Calu3 (cell line): ENCODE measurements around the gene DNAH9. TPM values are rescaled to one million over a fixed set of nuclear protein-coding genes. Genes with fewer than 3 reads are reported as not detected.

Experiments
- BruUV-seq: library from RNA; stranded (reverse); fragments of 400-500 nt; replicated peaks from 2 replicates; lab custom pipeline; 2021; lab: Mats Ljungman, UMichigan
- CTCF ChIA-PET: fragments of 300-600 bp; sonication (Branson Sonifier 250); formaldehyde crosslinking; loops from one replicate; lab custom pipeline; 2022; ENCODE audit warnings: antibody characterized with exemption; lab: Charles Lee
- DNase-seq: peaks from one replicate; pipeline ENCODE4 v3.0.0; 2022
- H3K27ac Mint-ChIP-seq: one replicate; pipeline ENCODE4 v1.8.0; 2022; ENCODE audit warnings: mixed read lengths; ENCODE audit not compliant: unreplicated experiment
- H3K27me3 Mint-ChIP-seq: one replicate; pipeline ENCODE4 v1.8.0; 2022; ENCODE audit warnings: mixed read lengths; ENCODE audit not compliant: unreplicated experiment
- H3K36me3 Mint-ChIP-seq: one replicate; pipeline ENCODE4 v1.8.0; 2022; ENCODE audit warnings: mild to moderate bottlenecking, moderate library complexity, mixed read lengths; ENCODE audit not compliant: insufficient read depth, unreplicated experiment
- H3K4me1 Mint-ChIP-seq: one replicate; pipeline ENCODE4 v1.8.0; 2022; ENCODE audit warnings: mild to moderate bottlenecking, low read depth, mixed read lengths; ENCODE audit not compliant: unreplicated experiment
- H3K4me3 Mint-ChIP-seq: one replicate; pipeline ENCODE4 v1.8.0; 2022; ENCODE audit warnings: mild to moderate bottlenecking, low read depth, moderate library complexity, mixed read lengths; ENCODE audit not compliant: unreplicated experiment
- H3K9me3 Mint-ChIP-seq: one replicate; pipeline ENCODE4 v1.8.0; 2022; ENCODE audit warnings: low read depth, mixed read lengths; ENCODE audit not compliant: unreplicated experiment
- intact Hi-C: fragments of 100-400 bp; cut with micrococcal nuclease; formaldehyde crosslinking; loops from one replicate; pipeline ENCODE4 v1.10.0; 2022; ENCODE audit not compliant: unreplicated experiment
- total RNA-seq: library from RNA; stranded (reverse); gene quantifications from 2 replicates; pipeline ENCODE4 v1.2.3, GENCODE V29; 2022
- TF ChIP-seq, protein P1 (sequence below): fragments of 200-600 bp; IDR thresholded peaks from one replicate; pipeline ENCODE4 v1.8.0; 2022; ENCODE audit warnings: antibody characterized with exemption; ENCODE audit not compliant: unreplicated experiment

The DNAH9 gene
- total RNA-seq, 1 experiment from 2014 or later, result 0.19 TPM

DNA sequence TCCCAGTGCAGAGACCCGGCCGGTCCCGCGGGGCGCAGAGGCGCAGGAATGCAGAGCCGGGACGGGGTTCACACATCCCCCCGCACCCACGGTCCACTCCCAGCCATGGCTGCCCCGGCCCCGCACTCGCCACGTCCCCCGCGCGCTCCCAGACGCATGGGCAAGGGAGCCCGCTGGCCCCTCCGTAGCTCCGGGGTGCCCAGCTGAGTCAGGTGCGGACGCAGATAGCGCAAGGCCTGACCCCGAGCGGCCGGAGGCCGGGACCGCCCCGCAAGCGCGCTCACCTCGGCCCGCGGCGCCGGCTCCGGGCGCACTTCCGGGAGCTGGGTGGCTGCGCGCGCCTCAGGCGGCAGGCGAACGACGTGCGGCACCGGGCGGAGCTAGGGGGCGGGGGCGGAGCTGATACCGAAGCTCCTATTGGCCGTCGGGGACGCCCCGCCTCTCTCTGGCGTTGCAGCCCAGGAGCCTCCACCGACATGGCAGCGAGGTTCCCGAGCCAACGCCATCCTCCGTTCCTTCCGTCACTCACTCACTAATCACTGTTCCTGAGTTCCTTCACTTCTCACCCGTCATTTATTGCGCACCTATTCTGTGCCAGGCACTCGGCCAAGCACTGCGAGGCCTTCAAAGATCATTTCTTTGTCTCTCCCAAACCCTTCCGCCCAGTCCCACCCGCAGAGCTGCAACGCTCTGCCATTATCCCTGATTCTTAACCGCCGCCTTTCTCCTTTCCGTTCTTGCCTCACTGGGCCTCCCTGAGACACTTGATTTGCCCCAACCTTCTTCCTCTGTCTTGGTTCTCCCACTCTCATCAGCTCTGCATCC lies 399.1 kb downstream of the DNAH9 start, which contains the start of gene ZNF18:
TSS of gene ZNF18 (minus strand) at position 329 of the 825 bp plus-strand sequence. CDS start 4,646 bp downstream, outside the sequence.
- Mint-ChIP-seq H3K27me3 (no peaks in the 10 kb centered on the region), H3K9me3 (no peaks in the 10 kb centered on the region), H3K4me1 (peaks cover 8% of the 10 kb centered on the region), H3K4me3 (peak within 1 kb of the TSS; percentile 77), H3K27ac (peak within 1 kb of the TSS; percentile 76), H3K36me3 (peaks cover 9% of the 10 kb centered on the region)
- CTCF ChIA-PET, result interaction anchor here (0.7 to 1.3 kb wide), 5 partner anchors 16 to 630 kb away, joined by 3 read pairs; partner anchors contain the start of gene MAP2K4
- peak; percentile 93 for DNase-seq
- intact Hi-C loops, result no loop called here
- BruUV-seq, result no TSS peak
- TF ChIP-seq, protein P1, sequence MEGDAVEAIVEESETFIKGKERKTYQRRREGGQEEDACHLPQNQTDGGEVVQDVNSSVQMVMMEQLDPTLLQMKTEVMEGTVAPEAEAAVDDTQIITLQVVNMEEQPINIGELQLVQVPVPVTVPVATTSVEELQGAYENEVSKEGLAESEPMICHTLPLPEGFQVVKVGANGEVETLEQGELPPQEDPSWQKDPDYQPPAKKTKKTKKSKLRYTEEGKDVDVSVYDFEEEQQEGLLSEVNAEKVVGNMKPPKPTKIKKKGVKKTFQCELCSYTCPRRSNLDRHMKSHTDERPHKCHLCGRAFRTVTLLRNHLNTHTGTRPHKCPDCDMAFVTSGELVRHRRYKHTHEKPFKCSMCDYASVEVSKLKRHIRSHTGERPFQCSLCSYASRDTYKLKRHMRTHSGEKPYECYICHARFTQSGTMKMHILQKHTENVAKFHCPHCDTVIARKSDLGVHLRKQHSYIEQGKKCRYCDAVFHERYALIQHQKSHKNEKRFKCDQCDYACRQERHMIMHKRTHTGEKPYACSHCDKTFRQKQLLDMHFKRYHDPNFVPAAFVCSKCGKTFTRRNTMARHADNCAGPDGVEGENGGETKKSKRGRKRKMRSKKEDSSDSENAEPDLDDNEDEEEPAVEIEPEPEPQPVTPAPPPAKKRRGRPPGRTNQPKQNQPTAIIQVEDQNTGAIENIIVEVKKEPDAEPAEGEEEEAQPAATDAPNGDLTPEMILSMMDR, result no peak

- BruUV-seq, result no TSS peak
- Mint-ChIP-seq H3K4me3 (peak overlapping the region; percentile 77), H3K4me1 (peaks cover 8% of the 10 kb centered on the region), H3K36me3 (peaks cover 9% of the 10 kb centered on the region), H3K9me3 (no peaks in the 10 kb centered on the region), H3K27me3 (no peaks in the 10 kb centered on the region), H3K27ac (peak overlapping the region; percentile 76)
- DNase-seq, result no peak
- intact Hi-C loops, result no loop called here
- TF ChIP-seq, protein P1, result no peak
- CTCF ChIA-PET, result interaction anchor here (1.0 to 1.3 kb wide), 2 partner anchors 22 to 27 kb away, joined by 3 read pairs; partner anchors contain the start of gene MAP2K4
These were observed 399.6 kb downstream of the DNAH9 start for GRCh38 chr17:11997972-11998233.

DNA sequence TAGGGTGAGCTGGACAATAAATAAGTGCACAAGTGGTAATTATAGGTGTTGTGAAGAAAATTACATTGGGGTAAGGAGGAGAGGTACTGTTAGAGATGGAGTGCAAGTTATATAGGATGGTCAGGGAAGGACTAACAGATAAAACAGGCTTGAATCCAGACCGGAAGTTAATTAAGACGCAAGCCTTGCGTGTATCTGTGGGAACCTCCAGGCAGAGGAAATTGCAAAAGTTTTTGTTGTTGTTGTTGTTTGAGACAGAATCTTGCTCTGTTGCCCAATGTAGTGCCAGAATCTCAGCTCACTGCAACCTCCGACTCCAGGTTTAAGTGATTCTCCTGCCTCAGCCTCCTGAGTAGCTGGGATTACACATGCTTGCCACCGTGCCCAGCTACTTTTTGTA lies 401.4 kb downstream of the DNAH9 start:
- BruUV-seq, result no TSS peak
- no peak for DNase-seq
- intact Hi-C loops, result no loop called here
- H3K9me3 Mint-ChIP-seq, result no peaks in the 10 kb centered on the region
- no peak overlapping the region for H3K4me3 Mint-ChIP-seq
- TF ChIP-seq, protein P1, result no peak
- peaks cover 8% of the 10 kb centered on the region for H3K4me1 Mint-ChIP-seq
- no peaks in the 10 kb centered on the region for H3K27me3 Mint-ChIP-seq
- peaks cover 9% of the 10 kb centered on the region for H3K36me3 Mint-ChIP-seq
- CTCF ChIA-PET, result no interaction called here
- no peak overlapping the region for H3K27ac Mint-ChIP-seq

DNA sequence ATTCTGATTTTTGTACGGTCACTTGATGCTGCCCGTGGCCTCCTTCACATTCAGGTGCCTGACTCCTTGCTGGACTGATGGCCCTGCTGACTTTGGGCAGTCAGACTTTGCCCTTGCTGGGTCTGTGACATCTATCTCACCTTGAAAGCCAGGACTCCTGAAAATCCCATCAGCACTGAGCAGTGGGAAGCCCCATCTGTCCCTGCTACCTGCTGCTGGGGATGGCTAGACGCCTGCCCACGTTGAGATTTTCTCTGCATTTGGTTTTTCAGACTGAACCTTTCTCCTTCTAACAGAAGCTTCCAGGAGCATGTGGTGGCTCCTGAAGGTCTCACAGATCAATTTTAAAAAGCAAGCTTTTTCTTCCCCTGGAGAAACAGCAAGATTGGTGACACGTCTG lies 409.2 kb downstream of the DNAH9 start:
- TF ChIP-seq, protein P1, result no peak
- intact Hi-C loops, result no loop called here
- no peak overlapping the region for H3K27ac Mint-ChIP-seq
- CTCF ChIA-PET, result no interaction called here
- no peaks in the 10 kb centered on the region for H3K36me3 Mint-ChIP-seq
- peaks cover 12% of the 10 kb centered on the region for H3K27me3 Mint-ChIP-seq
- no peaks in the 10 kb centered on the region for H3K9me3 Mint-ChIP-seq
- no peaks in the 10 kb centered on the region for H3K4me1 Mint-ChIP-seq
- no peak overlapping the region for H3K4me3 Mint-ChIP-seq
- no peak for DNase-seq
- BruUV-seq, result no TSS peak
